ENCODE measurements around the gene CAPN2.

Gene CAPN2

GRCh38 chr1:223682502-223682901 lies 29.8 kb upstream of the CAPN2 start:
- Histone ChIP-seq H3K27ac (ENCODE audit: low read depth, low read length) (no peak overlapping the region), H3K9me3 (ENCODE audit: control insufficient read depth, insufficient read depth, low read depth, low read length) (no peaks in the 10 kb centered on the region), H3K36me3 (ENCODE audit: control insufficient read depth, insufficient read depth, low read length) (no peaks in the 10 kb centered on the region), H3K4me1 (ENCODE audit: control insufficient read depth, insufficient read depth, low read length) (no peaks in the 10 kb centered on the region), H3K27me3 (ENCODE audit: control insufficient read depth, insufficient read depth, low read length) (peaks cover 11% of the 10 kb centered on the region), H3K4me3 (ENCODE audit: low read depth, low read length) (no peak overlapping the region), H3K9ac (ENCODE audit: low read length) (no peak overlapping the region)

DNA sequence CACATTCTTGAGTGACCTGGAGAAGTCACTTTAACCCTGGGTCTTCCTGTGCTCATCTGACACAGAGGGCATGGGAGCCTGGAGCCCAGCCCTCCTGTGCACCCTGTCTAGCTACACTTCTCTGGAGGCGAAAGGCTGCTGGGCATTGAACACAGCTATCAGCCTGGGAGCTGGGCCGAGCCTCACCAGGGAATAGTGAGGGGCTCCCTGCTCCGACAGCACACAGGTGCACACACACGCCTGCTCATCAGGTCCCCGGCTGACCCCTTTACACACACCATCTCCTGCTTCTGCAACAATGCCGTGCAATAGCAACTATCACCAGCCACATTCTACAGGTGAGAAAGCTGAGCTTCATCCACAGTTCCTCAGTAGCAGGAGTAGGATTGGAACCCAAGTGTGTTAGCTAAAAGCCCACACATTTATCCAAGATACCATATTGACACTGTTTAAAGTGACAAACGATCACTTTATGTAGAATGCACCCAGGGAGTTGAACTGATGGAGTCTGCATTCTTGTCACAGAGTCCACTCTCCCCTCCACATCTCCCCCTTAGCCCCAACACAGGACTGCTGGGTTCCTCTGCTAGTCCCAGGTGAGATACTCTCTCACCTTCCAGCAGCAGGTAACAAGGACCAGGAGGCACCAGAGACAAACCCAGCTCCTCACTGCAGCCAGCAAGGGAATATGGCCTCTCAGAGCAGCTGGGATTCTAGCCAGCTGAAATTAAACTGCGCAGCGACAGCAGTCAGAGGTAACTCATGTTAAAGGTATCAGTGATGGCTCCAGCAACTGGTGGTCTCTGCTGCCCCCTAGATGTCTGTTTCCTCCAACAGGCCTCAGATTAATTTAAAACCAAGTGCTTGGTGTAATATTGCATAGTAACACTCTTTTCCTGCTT lies 28.5 kb upstream of the CAPN2 start:
- Histone ChIP-seq H3K4me1 (ENCODE audit: control insufficient read depth, insufficient read depth, low read length) (no peaks in the 10 kb centered on the region), H3K27ac (ENCODE audit: low read depth, low read length) (no peak overlapping the region)

GRCh38 chr1:223684488-223684792 lies 27.9 kb upstream of the CAPN2 start:
- Histone ChIP-seq H3K4me3 (ENCODE audit: low read depth, low read length) (no peak overlapping the region), H3K4me1 (ENCODE audit: control insufficient read depth, insufficient read depth, low read length) (no peaks in the 10 kb centered on the region), H3K9me3 (ENCODE audit: control insufficient read depth, insufficient read depth, low read depth, low read length) (no peaks in the 10 kb centered on the region), H3K27me3 (ENCODE audit: control insufficient read depth, insufficient read depth, low read length) (peaks cover 11% of the 10 kb centered on the region), H3K36me3 (ENCODE audit: control insufficient read depth, insufficient read depth, low read length) (no peaks in the 10 kb centered on the region), H3K27ac (ENCODE audit: low read depth, low read length) (no peak overlapping the region), H3K9ac (ENCODE audit: low read length) (no peak overlapping the region)

More for the DNA sequence above, 28.5 kb upstream of the CAPN2 start:
- H3K9ac ChIP-seq (ENCODE audit: low read length) = no peak overlapping the region
- H3K27me3 ChIP-seq (ENCODE audit: control insufficient read depth, insufficient read depth, low read length) = peaks cover 11% of the 10 kb centered on the region
- no peaks in the 10 kb centered on the region for H3K9me3 ChIP-seq (ENCODE audit: control insufficient read depth, insufficient read depth, low read depth, low read length)
- no peak overlapping the region for H3K4me3 ChIP-seq (ENCODE audit: low read depth, low read length)
- no peaks in the 10 kb centered on the region for H3K36me3 ChIP-seq (ENCODE audit: control insufficient read depth, insufficient read depth, low read length)

DNA sequence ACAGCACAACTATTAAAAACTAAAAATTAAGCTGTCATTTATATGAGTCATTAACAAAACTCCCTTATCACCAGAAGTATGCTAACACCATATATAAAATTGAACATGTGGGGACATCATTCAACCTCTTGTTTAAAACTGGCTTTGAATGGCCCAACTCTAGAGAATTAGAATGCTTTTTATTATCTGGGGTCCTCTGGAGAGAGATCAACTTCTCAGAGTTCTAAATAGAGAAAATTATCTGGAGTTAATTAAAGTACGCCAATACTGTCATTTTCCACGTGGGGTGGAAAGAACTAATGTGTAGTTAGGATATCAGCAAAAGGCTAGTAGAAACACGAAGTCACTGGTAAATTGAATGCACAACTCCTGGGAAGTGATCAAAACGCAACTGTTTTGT lies 21.2 kb upstream of the CAPN2 start:
- Histone ChIP-seq H3K9me3 (ENCODE audit: control insufficient read depth, insufficient read depth, low read depth, low read length) (no peaks in the 10 kb centered on the region), H3K9ac (ENCODE audit: low read length) (no peak overlapping the region), H3K4me1 (ENCODE audit: control insufficient read depth, insufficient read depth, low read length) (no peaks in the 10 kb centered on the region), H3K27ac (ENCODE audit: low read depth, low read length) (no peak overlapping the region), H3K27me3 (ENCODE audit: control insufficient read depth, insufficient read depth, low read length) (no peaks in the 10 kb centered on the region), H3K4me3 (ENCODE audit: low read depth, low read length) (no peak overlapping the region), H3K36me3 (ENCODE audit: control insufficient read depth, insufficient read depth, low read length) (no peaks in the 10 kb centered on the region)

GRCh38 chr1:223695014-223695548 lies 17.3 kb upstream of the CAPN2 start:
- Histone ChIP-seq H3K4me1 (ENCODE audit: control insufficient read depth, insufficient read depth, low read length) (peaks cover 1% of the 10 kb centered on the region; the same call in 1 of the 2 replicates), H3K27me3 (ENCODE audit: control insufficient read depth, insufficient read depth, low read length) (no peaks in the 10 kb centered on the region), H3K27ac (ENCODE audit: low read depth, low read length) (no peak overlapping the region), H3K4me3 (ENCODE audit: low read depth, low read length) (no peak overlapping the region), H3K36me3 (ENCODE audit: control insufficient read depth, insufficient read depth, low read length) (no peaks in the 10 kb centered on the region), H3K9ac (ENCODE audit: low read length) (no peak overlapping the region), H3K9me3 (ENCODE audit: control insufficient read depth, insufficient read depth, low read depth, low read length) (no peaks in the 10 kb centered on the region)

DNA sequence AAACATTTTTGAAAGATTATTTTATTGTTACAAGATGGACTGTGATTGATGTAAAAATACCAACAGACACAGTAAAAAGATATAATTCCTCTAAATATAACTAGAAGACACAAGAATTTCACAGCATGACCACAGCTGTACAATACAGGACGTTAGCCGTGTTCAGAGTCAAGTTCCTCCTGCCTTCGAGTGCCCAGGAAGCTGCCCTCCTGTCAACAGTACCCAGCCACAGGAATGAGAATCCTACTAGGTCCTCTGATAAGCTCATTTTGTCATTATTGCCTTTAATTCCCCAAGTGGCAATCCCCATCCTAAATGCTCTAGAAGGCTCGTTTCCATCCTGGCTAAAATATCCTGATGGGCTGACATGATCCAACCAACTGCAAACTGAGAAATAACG lies 16.4 kb upstream of the CAPN2 start:
- Histone ChIP-seq H3K4me1 (ENCODE audit: control insufficient read depth, insufficient read depth, low read length) (peaks cover 10% of the 10 kb centered on the region), H3K9me3 (ENCODE audit: control insufficient read depth, insufficient read depth, low read depth, low read length) (no peaks in the 10 kb centered on the region), H3K9ac (ENCODE audit: low read length) (no peak overlapping the region), H3K36me3 (ENCODE audit: control insufficient read depth, insufficient read depth, low read length) (no peaks in the 10 kb centered on the region), H3K4me3 (ENCODE audit: low read depth, low read length) (no peak overlapping the region), H3K27ac (ENCODE audit: low read depth, low read length) (no peak overlapping the region), H3K27me3 (ENCODE audit: control insufficient read depth, insufficient read depth, low read length) (no peaks in the 10 kb centered on the region)

DNA sequence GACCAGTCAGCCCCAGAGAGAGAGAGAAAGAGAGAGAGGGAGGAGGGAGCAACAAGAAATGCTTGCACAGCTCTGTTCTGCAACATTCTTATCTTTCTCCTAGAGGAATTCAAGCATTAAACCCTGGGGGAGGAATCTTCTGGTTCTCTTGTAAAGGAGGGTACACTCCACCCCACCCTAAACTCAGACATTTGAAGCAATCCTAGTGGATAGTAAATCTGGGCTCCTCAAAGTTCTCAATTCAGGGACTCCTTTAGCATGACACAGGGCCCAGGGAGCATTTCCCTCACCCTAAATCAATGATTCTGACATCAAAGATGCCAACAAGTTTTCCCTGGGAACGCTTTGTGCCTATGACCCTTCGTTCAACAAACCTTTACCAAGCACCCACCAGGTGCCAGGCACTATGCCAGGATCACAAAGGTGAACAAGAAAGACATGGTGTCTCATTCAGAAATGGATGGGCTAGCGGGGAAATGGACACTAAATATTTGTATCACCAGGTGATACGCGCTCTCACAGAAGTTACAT lies 11.9 kb upstream of the CAPN2 start:
- Histone ChIP-seq H3K27ac (ENCODE audit: low read depth, low read length) (peak overlapping the region; percentile 18; the same call in 1 of the 2 replicates), H3K4me3 (ENCODE audit: low read depth, low read length) (no peak overlapping the region), H3K4me1 (ENCODE audit: control insufficient read depth, insufficient read depth, low read length) (peaks cover 22% of the 10 kb centered on the region), H3K9ac (ENCODE audit: low read length) (peak overlapping the region; percentile 82), H3K9me3 (ENCODE audit: control insufficient read depth, insufficient read depth, low read depth, low read length) (no peaks in the 10 kb centered on the region), H3K27me3 (ENCODE audit: control insufficient read depth, insufficient read depth, low read length) (no peaks in the 10 kb centered on the region), H3K36me3 (ENCODE audit: control insufficient read depth, insufficient read depth, low read length) (no peaks in the 10 kb centered on the region)

DNA sequence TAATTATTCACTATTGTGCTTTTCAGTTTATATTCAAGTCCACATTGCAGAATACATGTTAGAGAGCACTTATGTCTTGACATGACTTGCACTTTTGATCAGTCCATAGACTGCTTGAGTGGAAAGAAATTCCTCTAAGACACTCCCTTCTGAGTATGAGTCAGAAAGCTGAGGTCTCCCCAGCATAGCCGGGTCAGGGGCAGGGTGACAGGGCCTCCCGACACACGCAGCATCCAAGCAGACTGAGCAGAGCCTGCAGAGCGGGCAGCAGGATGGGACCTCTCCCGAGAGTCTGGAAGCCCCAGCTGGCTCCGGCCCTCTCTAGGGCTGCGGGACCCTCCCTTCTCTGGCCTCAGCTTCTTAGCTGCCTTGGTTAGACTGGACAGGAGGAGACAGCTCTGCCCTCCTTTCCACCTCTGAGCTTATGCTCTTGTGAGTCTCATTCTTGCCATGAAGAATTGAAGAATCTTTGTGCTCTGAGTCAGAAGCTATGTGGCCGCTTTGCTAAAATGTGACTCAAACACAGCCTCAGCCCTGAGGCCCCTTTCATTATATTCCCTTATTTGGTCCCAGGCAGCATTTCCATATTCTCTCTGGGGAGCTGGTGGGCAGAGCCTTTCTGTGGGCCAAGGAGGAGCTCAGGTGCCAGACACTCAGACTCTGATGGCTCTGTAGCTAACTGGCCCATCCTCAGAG lies 11.2 kb upstream of the CAPN2 start:
- H3K27ac ChIP-seq (ENCODE audit: low read depth, low read length) = peak overlapping the region; percentile 18; the same call in 1 of the 2 replicates
- no peaks in the 10 kb centered on the region for H3K36me3 ChIP-seq (ENCODE audit: control insufficient read depth, insufficient read depth, low read length)
- H3K9me3 ChIP-seq (ENCODE audit: control insufficient read depth, insufficient read depth, low read depth, low read length) = no peaks in the 10 kb centered on the region
- H3K4me3 ChIP-seq (ENCODE audit: low read depth, low read length) = peak overlapping the region; percentile 21; the same call in 1 of the 2 replicates
- peaks cover 26% of the 10 kb centered on the region for H3K4me1 ChIP-seq (ENCODE audit: control insufficient read depth, insufficient read depth, low read length)
- H3K27me3 ChIP-seq (ENCODE audit: control insufficient read depth, insufficient read depth, low read length) = no peaks in the 10 kb centered on the region
- peak overlapping the region; percentile 82 for H3K9ac ChIP-seq (ENCODE audit: low read length)

GRCh38 chr1:223702735-223703667 lies 9.3 kb upstream of the CAPN2 start:
- Histone ChIP-seq H3K27me3 (ENCODE audit: control insufficient read depth, insufficient read depth, low read length) (no peaks in the 10 kb centered on the region), H3K9ac (ENCODE audit: low read length) (peak overlapping the region; percentile 25), H3K36me3 (ENCODE audit: control insufficient read depth, insufficient read depth, low read length) (no peaks in the 10 kb centered on the region), H3K4me1 (ENCODE audit: control insufficient read depth, insufficient read depth, low read length) (peaks cover 40% of the 10 kb centered on the region), H3K9me3 (ENCODE audit: control insufficient read depth, insufficient read depth, low read depth, low read length) (no peaks in the 10 kb centered on the region), H3K4me3 (ENCODE audit: low read depth, low read length) (no peak overlapping the region), H3K27ac (ENCODE audit: low read depth, low read length) (no peak overlapping the region)

GRCh38 chr1:223703668-223704013 lies 8.7 kb upstream of the CAPN2 start:
- H3K9ac ChIP-seq (ENCODE audit: low read length) = no peak overlapping the region
- no peaks in the 10 kb centered on the region for H3K27me3 ChIP-seq (ENCODE audit: control insufficient read depth, insufficient read depth, low read length)
- H3K4me1 ChIP-seq (ENCODE audit: control insufficient read depth, insufficient read depth, low read length) = peaks cover 41% of the 10 kb centered on the region
- H3K36me3 ChIP-seq (ENCODE audit: control insufficient read depth, insufficient read depth, low read length) = no peaks in the 10 kb centered on the region
- H3K4me3 ChIP-seq (ENCODE audit: low read depth, low read length) = no peak overlapping the region
- no peak overlapping the region for H3K27ac ChIP-seq (ENCODE audit: low read depth, low read length)
- H3K9me3 ChIP-seq (ENCODE audit: control insufficient read depth, insufficient read depth, low read depth, low read length) = no peaks in the 10 kb centered on the region

All from HUES6 (cell line).